Thyroid gland (tissue), 4 donors: ENCODE results near the gene CXCL9.

ENCODE experiments used
- POLR2A ChIP-seq, 2 donors: fragments of 450-650 bp; IDR thresholded peaks; one replicate each; pipeline ENCODE4 v1.6.1; 2017; ENCODE audit warnings: antibody characterized with exemption in 2 of 2, mild to moderate bottlenecking in 2 of 2, moderate library complexity in 1 of 2
- TF ChIP-seq, protein P1 (sequence below), 6 experiments: fragments of 200-600 bp in 3 of 6; fragments of 450-650 bp in 3 of 6; sonication (generic) in 3 of 6; IDR thresholded peaks; one replicate each; pipeline ENCODE4 v1.5.1; 2016 to 2019; ENCODE audit warnings: antibody characterized with exemption in 6 of 6, mild to moderate bottlenecking in 2 of 6, inconsistent platforms in 1 of 6, moderate library complexity in 1 of 6

DNA sequence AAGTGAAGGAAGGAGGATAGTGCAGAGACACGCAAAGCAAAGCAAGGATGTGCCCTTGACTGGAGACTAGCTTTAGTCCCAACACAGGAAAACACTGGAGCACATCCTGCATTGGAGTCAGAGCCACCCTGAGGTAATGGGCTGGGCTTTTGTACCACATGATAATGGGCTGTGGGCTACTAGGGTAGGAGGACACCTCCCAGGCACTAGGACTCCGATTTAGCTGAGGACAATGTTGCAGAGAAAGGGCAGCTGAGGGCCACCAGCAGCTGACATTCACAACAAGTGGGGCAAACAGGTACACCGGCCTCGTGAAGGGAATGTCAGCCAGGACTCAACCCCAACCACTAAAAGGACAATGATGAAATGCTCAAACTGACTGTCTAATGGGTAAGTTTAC, 26.7 kb downstream of the CXCL9 start:
- TF ChIP-seq, protein P1, sequence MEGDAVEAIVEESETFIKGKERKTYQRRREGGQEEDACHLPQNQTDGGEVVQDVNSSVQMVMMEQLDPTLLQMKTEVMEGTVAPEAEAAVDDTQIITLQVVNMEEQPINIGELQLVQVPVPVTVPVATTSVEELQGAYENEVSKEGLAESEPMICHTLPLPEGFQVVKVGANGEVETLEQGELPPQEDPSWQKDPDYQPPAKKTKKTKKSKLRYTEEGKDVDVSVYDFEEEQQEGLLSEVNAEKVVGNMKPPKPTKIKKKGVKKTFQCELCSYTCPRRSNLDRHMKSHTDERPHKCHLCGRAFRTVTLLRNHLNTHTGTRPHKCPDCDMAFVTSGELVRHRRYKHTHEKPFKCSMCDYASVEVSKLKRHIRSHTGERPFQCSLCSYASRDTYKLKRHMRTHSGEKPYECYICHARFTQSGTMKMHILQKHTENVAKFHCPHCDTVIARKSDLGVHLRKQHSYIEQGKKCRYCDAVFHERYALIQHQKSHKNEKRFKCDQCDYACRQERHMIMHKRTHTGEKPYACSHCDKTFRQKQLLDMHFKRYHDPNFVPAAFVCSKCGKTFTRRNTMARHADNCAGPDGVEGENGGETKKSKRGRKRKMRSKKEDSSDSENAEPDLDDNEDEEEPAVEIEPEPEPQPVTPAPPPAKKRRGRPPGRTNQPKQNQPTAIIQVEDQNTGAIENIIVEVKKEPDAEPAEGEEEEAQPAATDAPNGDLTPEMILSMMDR (IDR thresholded peaks at IDR 0.05) = no peak
- TF ChIP-seq POLR2A (IDR thresholded peaks at IDR 0.05) = no peak
